GM12801 (cell line): ENCODE results near the gene HAPLN2.

ENCODE experiments used
- TF ChIP-seq, protein P1 (sequence below): IDR thresholded peaks from one replicate; pipeline ENCODE4 v1.5.1; 2011; ENCODE audit warnings: control low read depth; ENCODE audit not compliant: insufficient read length; ENCODE audit errors: extremely low read depth

HAPLN2 gene

DNA sequence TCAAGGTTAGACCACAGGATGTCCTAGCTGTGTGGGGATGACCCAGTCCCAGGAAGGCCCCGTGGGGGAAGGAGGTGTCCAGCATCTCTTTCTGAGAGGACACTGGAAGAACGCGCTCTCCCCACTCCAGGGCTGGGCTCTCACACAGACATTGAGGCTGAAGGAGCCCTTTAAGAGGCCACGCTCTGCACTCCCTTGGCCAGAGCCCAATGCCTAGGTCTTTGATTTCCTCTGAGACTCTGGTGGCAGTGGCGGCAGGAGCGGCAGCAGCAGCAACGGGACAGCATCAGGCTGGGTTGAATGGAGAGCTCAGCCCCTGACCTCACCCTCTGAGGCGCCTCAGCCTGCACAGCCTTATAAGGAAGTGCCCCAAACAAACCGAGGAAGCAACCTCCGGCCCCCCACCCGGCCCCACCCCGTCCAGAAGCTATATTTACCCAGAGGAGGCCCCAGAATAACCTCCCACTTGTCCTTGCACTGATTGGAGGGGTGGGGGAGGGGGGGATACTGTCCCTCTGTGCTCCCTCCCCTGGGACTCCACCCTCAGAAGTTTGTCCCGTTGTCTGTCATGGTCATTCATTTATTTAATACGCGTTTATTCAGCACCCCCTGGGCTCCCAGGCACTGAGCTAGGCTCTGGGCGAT is 45.7 kb downstream of the HAPLN2 start:
- TF ChIP-seq, protein P1, sequence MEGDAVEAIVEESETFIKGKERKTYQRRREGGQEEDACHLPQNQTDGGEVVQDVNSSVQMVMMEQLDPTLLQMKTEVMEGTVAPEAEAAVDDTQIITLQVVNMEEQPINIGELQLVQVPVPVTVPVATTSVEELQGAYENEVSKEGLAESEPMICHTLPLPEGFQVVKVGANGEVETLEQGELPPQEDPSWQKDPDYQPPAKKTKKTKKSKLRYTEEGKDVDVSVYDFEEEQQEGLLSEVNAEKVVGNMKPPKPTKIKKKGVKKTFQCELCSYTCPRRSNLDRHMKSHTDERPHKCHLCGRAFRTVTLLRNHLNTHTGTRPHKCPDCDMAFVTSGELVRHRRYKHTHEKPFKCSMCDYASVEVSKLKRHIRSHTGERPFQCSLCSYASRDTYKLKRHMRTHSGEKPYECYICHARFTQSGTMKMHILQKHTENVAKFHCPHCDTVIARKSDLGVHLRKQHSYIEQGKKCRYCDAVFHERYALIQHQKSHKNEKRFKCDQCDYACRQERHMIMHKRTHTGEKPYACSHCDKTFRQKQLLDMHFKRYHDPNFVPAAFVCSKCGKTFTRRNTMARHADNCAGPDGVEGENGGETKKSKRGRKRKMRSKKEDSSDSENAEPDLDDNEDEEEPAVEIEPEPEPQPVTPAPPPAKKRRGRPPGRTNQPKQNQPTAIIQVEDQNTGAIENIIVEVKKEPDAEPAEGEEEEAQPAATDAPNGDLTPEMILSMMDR: no peak

DNA sequence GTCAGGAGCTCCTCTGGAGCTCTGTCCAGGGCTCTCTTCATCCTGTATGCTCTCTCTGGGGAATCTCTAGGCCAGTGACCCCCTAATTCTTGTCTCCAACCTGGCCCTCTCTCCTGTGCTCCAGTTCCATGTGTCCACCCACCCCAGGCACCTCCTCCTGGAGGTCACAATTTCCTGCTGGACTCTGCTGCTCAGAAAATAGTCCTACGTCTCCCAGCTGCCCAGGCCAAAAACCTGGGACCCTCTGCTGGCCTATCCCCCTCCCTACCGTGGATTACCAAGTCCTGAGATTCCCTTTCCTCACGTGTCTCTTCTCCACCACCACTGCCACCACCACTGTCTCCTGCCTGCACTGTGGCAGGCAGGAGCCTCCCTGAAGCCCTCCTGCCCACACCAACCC is 46.3 kb downstream of the HAPLN2 start:
- TF ChIP-seq, protein P1: no peak

DNA sequence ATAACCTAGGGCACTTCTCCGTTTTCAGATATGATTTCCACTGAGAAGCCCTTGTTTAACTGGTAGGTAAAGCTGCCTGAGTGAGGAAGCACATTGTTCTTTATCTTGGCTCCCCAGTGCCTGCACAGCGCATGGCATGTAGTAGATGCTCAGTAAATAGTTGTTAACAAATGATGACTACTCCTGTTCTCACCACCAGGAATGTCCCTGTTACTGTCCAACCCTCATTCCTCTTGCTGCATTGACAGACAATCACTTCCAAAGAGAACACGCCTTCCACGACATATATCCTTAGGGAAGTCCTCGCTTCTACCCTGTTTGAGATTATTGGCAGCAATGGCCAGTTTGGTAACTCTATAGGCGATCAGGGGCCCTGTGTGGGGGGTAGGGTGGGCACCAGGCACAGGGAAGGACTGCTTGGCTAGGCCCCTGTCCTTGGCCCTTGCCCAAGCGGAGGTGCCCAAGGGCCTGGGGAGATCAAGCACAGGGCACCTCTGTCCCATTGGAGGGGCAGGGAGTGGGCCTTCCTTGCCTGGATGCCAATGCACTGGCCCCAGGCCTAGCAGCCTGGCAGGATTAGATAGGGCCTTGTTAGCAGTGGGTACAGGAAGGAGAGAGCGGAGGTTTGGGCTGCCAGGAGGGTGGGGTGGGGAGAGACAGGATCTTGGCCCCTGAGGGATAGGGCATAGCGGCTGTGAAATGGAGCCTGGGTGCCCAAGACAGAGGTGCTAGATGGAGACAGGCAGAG is 47.8 kb downstream of the HAPLN2 start:
- TF ChIP-seq, protein P1: no peak

DNA sequence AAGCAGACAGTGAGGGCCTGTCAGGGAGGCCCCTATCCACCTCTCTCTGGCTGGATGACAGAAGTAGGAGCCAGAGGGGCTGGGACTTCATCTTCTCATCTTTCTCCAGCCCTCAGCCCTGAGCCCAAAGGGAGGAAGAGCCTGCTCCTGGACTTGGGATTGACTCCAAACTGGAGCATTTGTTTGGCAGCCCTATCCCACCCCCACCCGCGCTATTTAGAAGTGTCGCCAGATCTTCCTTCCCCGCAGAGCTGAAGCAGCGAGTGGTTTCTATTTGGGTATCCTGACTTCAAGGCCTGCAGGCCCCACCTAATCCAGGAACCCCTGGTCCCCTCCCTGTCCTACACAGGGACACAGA is 48.4 kb downstream of the HAPLN2 start:
- TF ChIP-seq, protein P1: no peak

DNA sequence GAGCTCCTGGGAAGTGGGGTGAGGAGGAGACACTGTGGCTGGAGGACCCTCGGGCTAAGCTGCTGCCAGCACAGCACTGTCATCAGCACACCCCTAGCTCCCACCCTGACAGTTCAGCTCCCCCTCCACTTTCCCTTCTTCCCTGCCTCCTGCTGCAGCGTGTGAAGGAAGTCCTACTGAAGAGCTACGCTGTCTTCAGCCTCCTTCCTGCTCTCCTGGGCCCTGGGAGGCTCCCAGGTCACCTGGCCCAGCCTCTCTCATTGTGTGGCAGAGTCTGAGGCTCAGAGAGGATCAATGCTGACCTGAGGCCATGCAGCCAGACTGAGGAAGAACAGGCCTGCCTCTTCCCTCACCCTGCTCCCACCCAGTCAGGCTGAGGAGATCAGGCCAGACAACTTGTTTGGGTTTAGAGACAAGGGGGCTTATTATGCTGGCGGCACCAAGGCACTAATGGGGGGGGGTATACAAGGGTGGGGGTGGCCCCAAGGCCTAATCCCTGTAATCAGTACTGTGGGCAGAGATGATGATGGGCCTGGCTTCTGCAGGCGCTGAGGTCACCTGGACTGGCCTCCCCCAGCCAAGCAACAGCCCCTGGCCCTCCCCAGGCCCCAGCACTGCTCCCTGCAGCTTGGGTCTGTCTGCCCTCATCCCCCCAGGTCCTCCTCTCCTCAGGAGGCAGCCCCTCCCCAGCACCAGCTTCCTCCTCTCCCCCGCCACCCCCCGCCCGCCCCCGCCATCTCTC is 48.9 kb downstream of the HAPLN2 start:
- TF ChIP-seq, protein P1: no peak

DNA sequence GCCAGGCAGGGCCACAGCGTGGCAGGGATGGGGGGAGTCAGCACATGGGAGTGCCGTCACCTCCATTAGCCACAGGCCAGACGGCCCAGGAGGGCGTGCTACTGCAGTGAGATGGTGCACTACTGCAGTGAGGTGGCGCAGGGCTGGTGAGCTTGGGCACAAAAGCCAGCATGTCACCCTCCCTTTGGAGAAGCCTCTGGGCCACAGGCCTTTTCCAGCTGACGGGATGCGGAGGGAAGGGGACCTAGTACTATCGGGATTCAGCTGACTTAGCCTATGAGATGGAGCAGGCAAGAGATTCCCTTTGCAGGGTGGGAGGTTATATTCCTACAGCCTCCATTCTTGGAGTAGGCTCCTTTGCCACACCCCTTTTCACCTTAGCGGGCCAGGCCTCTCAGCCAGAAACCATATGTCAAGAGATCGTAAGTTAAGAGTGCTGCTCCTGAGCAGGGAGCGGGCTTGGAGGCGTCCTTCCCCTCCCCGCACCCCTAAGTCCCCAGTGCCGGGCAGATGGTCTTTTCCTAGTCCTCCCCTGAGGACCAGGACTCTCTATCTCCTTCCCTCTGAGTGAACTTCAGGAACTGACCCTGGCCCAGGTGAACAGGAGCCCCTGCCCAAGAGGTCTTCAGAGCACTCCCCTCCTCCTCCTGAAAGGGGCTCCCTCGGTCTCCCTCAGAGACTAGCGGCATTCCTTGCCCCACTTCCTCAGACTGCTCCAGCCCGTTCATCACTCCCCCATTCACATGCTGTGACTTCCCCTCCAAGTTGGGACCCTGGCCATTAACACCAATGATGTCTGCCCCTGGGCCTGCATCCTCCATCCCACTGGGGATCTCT is 49.8 kb downstream of the HAPLN2 start:
- TF ChIP-seq, protein P1: no peak

DNA sequence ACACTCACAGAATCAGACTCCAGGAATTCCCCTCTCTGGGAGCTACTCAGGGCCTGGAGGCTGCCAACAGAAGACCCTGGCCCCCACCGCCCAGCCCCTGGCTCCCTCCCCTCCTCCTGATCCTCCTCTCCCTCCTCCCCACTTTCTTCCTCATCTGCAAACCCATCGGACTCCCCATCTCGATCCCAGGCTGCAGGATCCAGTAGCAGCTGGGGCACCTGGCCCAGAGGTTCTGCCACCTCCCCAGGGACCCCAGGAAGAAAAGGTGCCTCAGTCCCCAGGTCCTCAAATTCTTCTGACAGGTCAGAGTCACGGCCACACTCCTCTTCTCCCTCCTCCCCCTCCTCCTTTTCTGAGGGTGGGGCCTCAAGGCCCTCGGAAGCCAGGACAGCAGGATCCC is 50.6 kb downstream of the HAPLN2 start:
- TF ChIP-seq, protein P1: no peak
